A673 (cell line): ENCODE measurements around the gene FZD7. TPM values are rescaled to one million over a fixed set of nuclear protein-coding genes. Genes with fewer than 3 reads are reported as not detected.

Experiments used
- BruUV-seq: library from RNA; stranded (reverse); fragments of 400-500 nt; replicated peaks from 2 replicates; lab custom pipeline; 2021; lab: Mats Ljungman, UMichigan
- CTCF ChIA-PET: fragments of 300-600 bp; sonication (Branson Sonifier 250); formaldehyde crosslinking; loops from one replicate; lab custom pipeline; 2022; ENCODE audit warnings: antibody characterized with exemption; lab: Charles Lee
- POLR2A ChIA-PET: fragments of 300-600 bp; sonication (Branson Sonifier 250); formaldehyde crosslinking; loops from one replicate; lab custom pipeline; 2022; ENCODE audit warnings: antibody characterized with exemption; ENCODE audit not compliant: low non-redundant PET; lab: Charles Lee
- DNase-seq: peaks from one replicate; pipeline ENCODE4 v3.0.0-alpha.2; 2015; ENCODE audit warnings: low spot score
- H3K27ac ChIP-seq: fragments of 200-600 bp; sonication (generic); 2 replicates; pipeline ENCODE4 v1.5.1; 2016; ENCODE audit warnings: mixed run types, low read depth, mild to moderate bottlenecking, mixed read lengths, antibody characterized with exemption, low read length; ENCODE audit not compliant: poor library complexity, severe bottlenecking
- H3K27me3 ChIP-seq: fragments of 200-600 bp; sonication (generic); replicated peaks from 2 replicates; pipeline ENCODE4 v1.6.1; 2017; ENCODE audit warnings: mixed run types, low read depth, mild to moderate bottlenecking, mixed read lengths, antibody characterized with exemption, low read length; ENCODE audit not compliant: insufficient read depth, poor library complexity
- H3K36me3 ChIP-seq: fragments of 200-600 bp; sonication (generic); 2 replicates; pipeline ENCODE4 v1.6.1; 2016; ENCODE audit warnings: mixed run types, mild to moderate bottlenecking, mixed read lengths, antibody characterized with exemption, low read length; ENCODE audit not compliant: insufficient read depth, poor library complexity, severe bottlenecking
- H3K4me1 ChIP-seq: fragments of 200-600 bp; sonication (generic); 2 replicates; pipeline ENCODE4 v1.6.1; 2017; ENCODE audit warnings: mixed run types, mild to moderate bottlenecking, mixed read lengths, antibody characterized with exemption, low read length; ENCODE audit not compliant: insufficient read depth, poor library complexity, severe bottlenecking
- H3K4me3 ChIP-seq: fragments of 200-600 bp; sonication (generic); 2 replicates; pipeline ENCODE4 v1.5.1; 2016; ENCODE audit warnings: low read depth, mixed run types, mild to moderate bottlenecking, mixed read lengths, low read length; ENCODE audit not compliant: poor library complexity, severe bottlenecking
- H3K9me3 ChIP-seq: fragments of 200-600 bp; sonication (generic); 2 replicates; pipeline ENCODE4 v1.6.1; 2016; ENCODE audit warnings: mixed run types, low read depth, mild to moderate bottlenecking, mixed read lengths, antibody characterized with exemption, low read length; ENCODE audit not compliant: poor library complexity, severe bottlenecking
- CTCF ChIP-seq: fragments of 300-800, 200-600 bp; sonication (generic); conservative IDR thresholded peaks from 2 replicates; pipeline ENCODE4 v1.5.1; 2017; ENCODE audit warnings: low read depth, mild to moderate bottlenecking, antibody characterized with exemption, low read length, moderate library complexity, mixed read lengths
- EZH2 ChIP-seq: fragments of 200-600 bp; sonication (generic); IDR thresholded peaks from 2 replicates; pipeline ENCODE4 v1.6.1; 2017; ENCODE audit warnings: borderline replicate concordance, low read depth, mild to moderate bottlenecking, mixed read lengths, antibody characterized with exemption, low read length; ENCODE audit not compliant: poor library complexity, severe bottlenecking
- intact Hi-C: fragments of 100-400 bp; cut with micrococcal nuclease; formaldehyde crosslinking; loops from one replicate; pipeline ENCODE4 v1.10.0; 2022; ENCODE audit not compliant: unreplicated experiment
- total RNA-seq: library from RNA; stranded (reverse); gene quantifications from 2 replicates; pipeline ENCODE4 v1.2.3, GENCODE V29; 2021

The FZD7 gene
- total RNA-seq, 1 experiment from 2014 or later = 14.1 TPM

- Histone ChIP-seq H3K27ac (no peak overlapping the region), H3K9me3 (no peaks in the 10 kb centered on the region), H3K36me3 (no peaks in the 10 kb centered on the region), H3K27me3 (no peaks in the 10 kb centered on the region), H3K4me1 (no peaks in the 10 kb centered on the region), H3K4me3 (no peak overlapping the region)
- POLR2A ChIA-PET = no interaction called here
- no peak for DNase-seq
- CTCF ChIA-PET = no interaction called here
- TF ChIP-seq EZH2 = no peak
- no peak for TF ChIP-seq CTCF
- BruUV-seq = no TSS peak
- intact Hi-C loops = no loop called here
Measured at GRCh38 chr2:201996006-201996405, 37.6 kb upstream of the FZD7 start.

DNA sequence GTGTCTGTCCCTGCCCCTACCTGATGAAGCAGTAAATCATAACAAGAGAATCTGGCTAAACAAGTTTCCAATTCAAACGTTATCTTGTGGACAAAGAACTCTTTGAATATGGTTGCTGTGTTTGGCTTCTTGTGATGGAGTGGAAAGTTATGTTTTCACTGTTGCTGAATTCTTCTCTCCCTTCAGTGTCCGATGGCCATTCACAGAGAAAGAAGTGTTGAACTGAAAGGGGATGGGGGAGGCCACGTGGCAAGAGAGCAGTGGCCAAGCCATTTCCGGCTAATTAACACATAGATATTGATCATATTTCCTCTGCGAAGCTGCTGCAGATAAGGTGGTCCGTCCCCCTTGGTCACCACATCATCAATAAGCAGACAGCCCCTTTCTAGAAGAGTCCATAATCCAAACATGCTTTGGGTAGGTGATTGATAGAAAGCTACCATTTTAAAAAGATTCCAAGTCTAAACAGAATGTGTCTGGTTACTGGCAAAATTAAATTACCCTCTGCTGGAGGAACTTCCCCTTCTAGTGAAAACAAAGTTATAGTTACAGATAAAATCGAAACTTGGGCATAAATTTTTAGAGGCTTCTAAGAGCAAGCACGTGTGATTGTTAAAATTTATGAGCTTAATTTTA is 36.9 kb upstream of the FZD7 start:
- no TSS peak for BruUV-seq
- CTCF ChIA-PET = no interaction called here
- Histone ChIP-seq H3K4me3 (no peak overlapping the region), H3K27me3 (no peaks in the 10 kb centered on the region), H3K4me1 (no peaks in the 10 kb centered on the region), H3K9me3 (no peaks in the 10 kb centered on the region), H3K27ac (no peak overlapping the region), H3K36me3 (no peaks in the 10 kb centered on the region)
- DNase-seq = no peak
- intact Hi-C loops = no loop called here
- POLR2A ChIA-PET = interaction anchor here (0.5 kb wide), 1 partner anchor 398 kb away, joined by 7 read pairs; no protein-coding TSS in a partner anchor
- TF ChIP-seq CTCF = no peak
- no peak for TF ChIP-seq EZH2

DNA sequence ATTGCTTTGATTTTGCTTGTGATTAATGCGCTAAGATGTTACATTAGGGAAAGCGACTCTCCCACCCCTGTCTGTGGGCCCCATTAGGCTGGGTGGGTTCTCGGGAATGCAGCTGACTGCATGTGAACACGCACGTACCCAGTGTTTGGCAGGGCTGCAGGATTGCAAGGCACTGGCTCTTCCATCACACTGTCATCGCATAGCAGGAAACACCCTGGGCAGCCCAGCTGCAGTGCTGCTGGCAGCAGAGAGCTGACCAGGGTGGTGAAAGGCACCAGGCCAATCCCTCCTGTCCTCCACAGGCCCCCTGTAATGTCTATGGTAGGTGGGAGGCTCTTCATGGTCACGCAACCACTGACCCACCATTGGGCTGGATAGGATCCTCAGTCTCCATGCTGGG is 34.4 kb upstream of the FZD7 start:
- no TSS peak for BruUV-seq
- TF ChIP-seq EZH2 (no peak), CTCF (no peak)

More for the DNA sequence above, 34.4 kb upstream of the FZD7 start:
- ChIA-PET CTCF (no interaction called here), POLR2A (no interaction called here)
- no peaks in the 10 kb centered on the region for H3K36me3 ChIP-seq
- H3K27me3 ChIP-seq = no peaks in the 10 kb centered on the region
- no peak overlapping the region for H3K4me3 ChIP-seq
- intact Hi-C loops = no loop called here
- H3K4me1 ChIP-seq = no peaks in the 10 kb centered on the region
- DNase-seq = no peak
- no peaks in the 10 kb centered on the region for H3K9me3 ChIP-seq
- no peak overlapping the region for H3K27ac ChIP-seq
